Peyer's patch (tissue), 4 donors: Measurements from ENCODE around the gene CPVL. TPM values are rescaled to one million over a fixed set of nuclear protein-coding genes. Genes with fewer than 3 reads are reported as not detected.

Source experiments
- DNase-seq, 3 donors: peaks; one replicate each; pipeline ENCODE4 v3.0.0-alpha.2; 2017 to 2019
- H3K27ac ChIP-seq, 4 donors: fragments of 200-600 bp; sonication (generic); one replicate each; pipeline ENCODE4 v1.5.1; 2016 to 2019
- H3K27me3 ChIP-seq, 2 donors: fragments of 200-600 bp; sonication (generic); one replicate each; pipeline ENCODE4 v1.5.1; 2019
- H3K36me3 ChIP-seq, 3 donors: fragments of 200-600 bp; sonication (generic); one replicate each; pipeline ENCODE4 v1.5.1; 2016 to 2019
- H3K4me1 ChIP-seq, 4 donors: fragments of 200-600 bp; sonication (generic); one replicate each; pipeline ENCODE4 v1.5.1; 2016 to 2019
- H3K4me3 ChIP-seq, 4 donors: fragments of 200-600 bp; sonication (generic); 1 replicate in 3 of 4; 2 replicates in 1 of 4; pipeline ENCODE4 v1.5.1; 2016 to 2019; ENCODE audit warnings: mild to moderate bottlenecking in 1 of 4
- H3K9me3 ChIP-seq, 4 donors: fragments of 200-600 bp; sonication (generic); one replicate each; pipeline ENCODE4 v1.5.1; 2016 to 2019; ENCODE audit warnings: mild to moderate bottlenecking in 1 of 4
- POLR2A ChIP-seq, 2 donors: fragments of 450-650 bp; IDR thresholded peaks; one replicate each; pipeline ENCODE4 v1.5.1; 2017; ENCODE audit warnings: antibody characterized with exemption in 2 of 2, mild to moderate bottlenecking in 2 of 2, moderate library complexity in 2 of 2
- total RNA-seq, 4 donors: library from RNA; depleted of rRNA; stranded (reverse); fragments of >200 nt; gene quantifications; one replicate each; pipeline ENCODE4 v1.1.0, GENCODE V29; 2016
- TF ChIP-seq, protein P1 (sequence below), 6 experiments: fragments of 450-650 bp in 4 of 6; fragments of 200-600 bp in 2 of 6; sonication (generic) in 1 of 6; IDR thresholded peaks; one replicate each; pipeline ENCODE4 v1.5.1; 2017 to 2019; ENCODE audit warnings: antibody characterized with exemption in 6 of 6, mild to moderate bottlenecking in 3 of 6, moderate library complexity in 1 of 6

CPVL gene
- total RNA-seq, 4 donors from 2014 or later: 2.5 to 16.5 (median 8.0) TPM

DNA sequence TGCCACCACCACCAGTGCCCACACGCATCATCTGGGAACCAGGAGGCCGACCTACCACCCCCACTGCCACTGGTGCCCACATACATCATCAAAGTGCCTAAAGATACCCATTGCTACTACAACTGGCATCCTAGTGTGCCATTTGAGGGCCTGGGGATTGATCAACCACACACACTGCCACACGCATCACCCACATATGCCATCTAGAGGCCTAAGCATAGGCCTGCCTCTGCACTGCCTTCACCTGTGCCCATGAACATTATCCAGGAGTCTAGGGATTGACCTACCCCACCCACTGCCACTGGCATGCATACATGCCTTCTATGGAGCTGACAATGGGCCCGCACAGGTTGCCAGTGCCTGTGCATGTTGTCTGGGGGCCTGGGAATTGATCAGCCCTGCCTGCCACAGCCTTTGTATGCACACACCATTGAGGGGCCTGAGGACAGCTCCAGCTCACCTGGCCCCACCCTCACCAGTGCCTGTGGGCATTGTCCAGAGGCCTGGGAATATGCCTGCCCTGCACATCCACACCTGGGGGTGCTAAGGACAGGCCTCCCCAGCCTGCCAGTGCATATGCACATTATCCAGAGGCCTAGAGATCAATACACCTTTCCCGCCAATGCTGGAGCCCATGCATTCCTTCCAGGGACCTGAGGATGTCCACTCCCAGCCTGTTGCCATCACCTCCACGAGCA is 123.9 kb downstream of the CPVL start:
- no peaks in the 10 kb centered on the region for H3K4me1 ChIP-seq
- peaks cover 0 to 13% (median 0%) of the 10 kb centered on the region in 4 donors for H3K9me3 ChIP-seq
- no peak overlapping the region for H3K27ac ChIP-seq
- H3K27me3 ChIP-seq: no peaks in the 10 kb centered on the region
- H3K36me3 ChIP-seq: no peaks in the 10 kb centered on the region
- no peak for TF ChIP-seq POLR2A (IDR thresholded peaks at IDR 0.05)
- TF ChIP-seq, protein P1, sequence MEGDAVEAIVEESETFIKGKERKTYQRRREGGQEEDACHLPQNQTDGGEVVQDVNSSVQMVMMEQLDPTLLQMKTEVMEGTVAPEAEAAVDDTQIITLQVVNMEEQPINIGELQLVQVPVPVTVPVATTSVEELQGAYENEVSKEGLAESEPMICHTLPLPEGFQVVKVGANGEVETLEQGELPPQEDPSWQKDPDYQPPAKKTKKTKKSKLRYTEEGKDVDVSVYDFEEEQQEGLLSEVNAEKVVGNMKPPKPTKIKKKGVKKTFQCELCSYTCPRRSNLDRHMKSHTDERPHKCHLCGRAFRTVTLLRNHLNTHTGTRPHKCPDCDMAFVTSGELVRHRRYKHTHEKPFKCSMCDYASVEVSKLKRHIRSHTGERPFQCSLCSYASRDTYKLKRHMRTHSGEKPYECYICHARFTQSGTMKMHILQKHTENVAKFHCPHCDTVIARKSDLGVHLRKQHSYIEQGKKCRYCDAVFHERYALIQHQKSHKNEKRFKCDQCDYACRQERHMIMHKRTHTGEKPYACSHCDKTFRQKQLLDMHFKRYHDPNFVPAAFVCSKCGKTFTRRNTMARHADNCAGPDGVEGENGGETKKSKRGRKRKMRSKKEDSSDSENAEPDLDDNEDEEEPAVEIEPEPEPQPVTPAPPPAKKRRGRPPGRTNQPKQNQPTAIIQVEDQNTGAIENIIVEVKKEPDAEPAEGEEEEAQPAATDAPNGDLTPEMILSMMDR (IDR thresholded peaks at IDR 0.05): no peak
- no peak overlapping the region for H3K4me3 ChIP-seq
- no peak for DNase-seq

DNA sequence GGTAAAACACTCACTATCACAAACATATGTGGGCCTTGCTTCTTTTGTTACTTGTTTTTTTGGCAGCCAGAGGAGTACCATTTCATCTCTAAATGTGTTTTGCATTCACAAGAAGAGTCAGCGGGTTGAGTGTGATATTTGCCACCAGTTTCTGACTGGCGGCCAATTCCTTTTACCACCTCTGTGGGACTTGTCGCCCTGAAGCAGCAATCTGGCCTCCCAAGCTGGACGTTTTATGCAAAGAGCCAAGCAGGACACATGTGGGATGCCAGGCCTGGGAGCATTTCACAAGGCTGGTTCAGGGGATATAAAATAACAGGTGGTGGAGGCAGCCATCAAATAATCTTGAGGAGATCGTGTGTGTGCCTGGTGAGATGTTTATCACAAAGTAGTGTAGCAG is 126.4 kb downstream of the CPVL start:
- DNase-seq: no peak
- no peak overlapping the region for H3K27ac ChIP-seq
- no peak for TF ChIP-seq POLR2A (IDR thresholded peaks at IDR 0.05)
- TF ChIP-seq, protein P1 (IDR thresholded peaks at IDR 0.05): no peak
- H3K36me3 ChIP-seq: no peaks in the 10 kb centered on the region
- peaks cover 0 to 8% (median 0%) of the 10 kb centered on the region in 4 donors for H3K9me3 ChIP-seq
- H3K4me3 ChIP-seq: no peak overlapping the region
- no peaks in the 10 kb centered on the region for H3K27me3 ChIP-seq
- no peaks in the 10 kb centered on the region for H3K4me1 ChIP-seq

DNA sequence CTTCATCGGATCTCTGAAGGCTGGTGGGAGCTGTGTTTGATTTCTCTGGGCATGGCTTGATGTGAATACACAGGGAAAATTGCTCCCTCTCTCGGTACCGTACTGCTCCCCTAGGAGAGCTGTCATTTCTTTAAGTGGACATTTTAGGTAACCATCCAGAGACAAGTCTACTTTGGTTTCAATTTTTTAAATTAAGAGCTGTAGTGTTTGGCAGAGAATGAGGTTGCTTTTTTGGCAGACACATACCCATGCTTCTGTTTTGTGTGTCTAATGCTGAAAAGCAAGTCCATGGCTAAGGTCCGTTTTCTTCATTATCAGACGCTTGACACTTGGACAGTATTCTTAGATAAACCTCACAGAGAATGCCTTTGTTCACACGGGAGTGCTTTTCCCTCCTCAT is 127.0 kb downstream of the CPVL start:
- Histone ChIP-seq H3K9me3 (peaks cover 0 to 3% (median 0%) of the 10 kb centered on the region in 4 donors), H3K36me3 (no peaks in the 10 kb centered on the region), H3K4me1 (no peaks in the 10 kb centered on the region), H3K27me3 (no peaks in the 10 kb centered on the region), H3K27ac (no peak overlapping the region), H3K4me3 (no peak overlapping the region)
- TF ChIP-seq POLR2A (IDR thresholded peaks at IDR 0.05): no peak
- TF ChIP-seq, protein P1 (IDR thresholded peaks at IDR 0.05): no peak
- DNase-seq: no peak

DNA sequence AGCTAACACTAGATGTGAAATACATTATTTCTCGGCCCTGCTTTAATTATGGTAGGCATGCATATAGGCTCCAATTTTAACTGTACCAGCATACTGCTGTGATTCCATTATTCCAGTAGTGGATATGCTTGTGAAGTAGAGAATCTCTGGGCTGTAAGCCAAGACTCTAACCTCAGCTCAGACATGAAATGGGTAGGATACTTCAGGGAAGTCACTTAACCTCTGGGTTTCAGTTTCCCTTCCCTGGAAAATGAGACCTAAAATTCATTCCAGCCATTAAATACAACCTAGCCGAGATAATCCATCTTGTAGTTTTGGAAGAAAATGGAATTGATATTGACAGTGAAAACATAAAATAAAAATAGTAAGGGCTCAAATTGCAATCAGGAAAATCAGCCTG is 128.6 kb downstream of the CPVL start:
- TF ChIP-seq POLR2A (IDR thresholded peaks at IDR 0.05): no peak
- TF ChIP-seq, protein P1 (IDR thresholded peaks at IDR 0.05): no peak
- H3K27ac ChIP-seq: no peak overlapping the region
- no peak for DNase-seq
- no peaks in the 10 kb centered on the region for H3K36me3 ChIP-seq
- H3K27me3 ChIP-seq: no peaks in the 10 kb centered on the region
- no peaks in the 10 kb centered on the region for H3K4me1 ChIP-seq
- no peaks in the 10 kb centered on the region for H3K9me3 ChIP-seq
- no peak overlapping the region for H3K4me3 ChIP-seq

DNA sequence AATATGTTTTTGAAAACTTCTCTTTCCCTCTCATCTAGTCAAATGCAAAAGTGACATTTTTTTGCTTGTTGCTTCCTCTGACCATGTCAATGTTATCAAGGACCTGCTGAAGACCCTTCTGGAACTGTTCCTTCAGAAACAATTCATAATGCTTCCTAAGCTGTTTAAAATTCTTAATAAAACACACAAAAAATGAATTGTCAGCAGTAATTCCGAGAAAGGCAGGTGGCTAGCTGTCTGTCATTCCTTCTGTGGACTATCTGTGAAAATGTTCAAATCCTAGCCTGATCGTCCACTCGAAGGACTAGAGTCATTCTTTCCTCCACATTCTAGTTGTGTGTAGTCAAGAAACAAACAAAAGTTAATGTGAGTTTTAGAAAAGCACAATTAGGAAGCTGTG is 131.6 kb downstream of the CPVL start:
- TF ChIP-seq, protein P1 (IDR thresholded peaks at IDR 0.05): no peak
- TF ChIP-seq POLR2A (IDR thresholded peaks at IDR 0.05): no peak
- no peak overlapping the region for H3K4me3 ChIP-seq
- H3K4me1 ChIP-seq: no peaks in the 10 kb centered on the region
- H3K9me3 ChIP-seq: no peaks in the 10 kb centered on the region
- DNase-seq: no peak
- no peaks in the 10 kb centered on the region for H3K27me3 ChIP-seq
- no peak overlapping the region for H3K27ac ChIP-seq
- no peaks in the 10 kb centered on the region for H3K36me3 ChIP-seq
